Lung (tissue), 12 donors: ENCODE measurements around the gene KRT222. TPM values are rescaled to one million over a fixed set of nuclear protein-coding genes. Genes with fewer than 3 reads are reported as not detected.

Experiments
- ATAC-seq: fragments of 200-7000 bp; cut with Tn5 transposase; one replicate; pipeline ENCODE4 v1.9.1; 2020; ENCODE audit warnings: moderate number of reproducible peaks; ENCODE audit not compliant: insufficient read depth, low FRiP score
- DNase-seq, 3 donors: peaks; one replicate each; pipeline ENCODE4 v3.0.0-alpha.2; 2013 to 2017
- H3K27ac ChIP-seq, 2 donors: one replicate each; pipeline ENCODE4 v1.5.1; 2013; ENCODE audit warnings: mild to moderate bottlenecking in 2 of 2, moderate library complexity in 2 of 2, control low read depth in 1 of 2, inconsistent platforms in 1 of 2, low read depth in 1 of 2, low read length in 1 of 2
- H3K27me3 ChIP-seq, 3 donors: one replicate each; pipeline ENCODE4 v1.5.1; 2013; ENCODE audit warnings: low read length in 2 of 3; ENCODE audit not compliant: control insufficient read depth in 3 of 3, insufficient read depth in 3 of 3
- H3K36me3 ChIP-seq, 4 donors: one replicate each; pipeline ENCODE4 v1.5.1; 2013; ENCODE audit warnings: low read length in 4 of 4, mild to moderate bottlenecking in 1 of 4, moderate library complexity in 1 of 4; ENCODE audit not compliant: control insufficient read depth in 4 of 4, insufficient read depth in 4 of 4
- H3K4me1 ChIP-seq, 5 donors: one replicate each; pipeline ENCODE4 v1.5.1; 2013; ENCODE audit warnings: low read length in 5 of 5, mild to moderate bottlenecking in 2 of 5, moderate library complexity in 1 of 5; ENCODE audit not compliant: control insufficient read depth in 5 of 5, insufficient read depth in 5 of 5
- H3K4me3 ChIP-seq: one replicate; pipeline ENCODE4 v1.5.1; 2013; ENCODE audit warnings: mild to moderate bottlenecking, control low read depth, moderate library complexity
- H3K9ac ChIP-seq, 2 donors: one replicate each; pipeline ENCODE4 v1.5.1; 2013; ENCODE audit warnings: low read length in 2 of 2, control low read depth in 1 of 2; ENCODE audit not compliant: insufficient read depth in 1 of 2
- H3K9me3 ChIP-seq, 4 donors: one replicate each; pipeline ENCODE4 v1.5.1; 2013; ENCODE audit warnings: low read length in 3 of 4, mild to moderate bottlenecking in 1 of 4, moderate library complexity in 1 of 4; ENCODE audit not compliant: control insufficient read depth in 4 of 4, insufficient read depth in 3 of 4
- WGBS, 2 donors: extraction: QIAGEN DNeasy Blood & Tissue Kit; methylation state at CpG; one replicate each; pipeline ENCODE4 v1.1.7; 2013; 5-methylcytosine and 5-hydroxymethylcytosine counted together
- polyA plus RNA-seq, 2 donors: library from polyadenylated mRNA; stranded (reverse); fragments of 200-250 nt; gene quantifications; one replicate each; pipeline ENCODE4 v1.2.1, GENCODE V29; 2013
- total RNA-seq, 2 donors: library from RNA; depleted of rRNA in 1 of 2; stranded (reverse); fragments of >200 nt in 1 of 2; gene quantifications; one replicate each; pipeline ENCODE4 v1.2.1, GENCODE V29; 2014 to 2021
- TF ChIP-seq, protein P1 (sequence below): IDR thresholded peaks from 2 replicates; pipeline ENCODE4 v1.5.1; 2012; ENCODE audit warnings: mild to moderate bottlenecking; ENCODE audit errors: control extremely low read depth, extremely low read depth
- donor health status: control.
- donor health status: control.
- donor health status: Bipolar disorder and iron deficiency.
- donor health status: healthy.
- donor health status: DM: yes; HTN: yes; CAD: no.

KRT222 gene
- total and polyA plus RNA-seq, 4 donors = 0.10 to 0.26 (median 0.18) TPM; not detected in 1

DNA sequence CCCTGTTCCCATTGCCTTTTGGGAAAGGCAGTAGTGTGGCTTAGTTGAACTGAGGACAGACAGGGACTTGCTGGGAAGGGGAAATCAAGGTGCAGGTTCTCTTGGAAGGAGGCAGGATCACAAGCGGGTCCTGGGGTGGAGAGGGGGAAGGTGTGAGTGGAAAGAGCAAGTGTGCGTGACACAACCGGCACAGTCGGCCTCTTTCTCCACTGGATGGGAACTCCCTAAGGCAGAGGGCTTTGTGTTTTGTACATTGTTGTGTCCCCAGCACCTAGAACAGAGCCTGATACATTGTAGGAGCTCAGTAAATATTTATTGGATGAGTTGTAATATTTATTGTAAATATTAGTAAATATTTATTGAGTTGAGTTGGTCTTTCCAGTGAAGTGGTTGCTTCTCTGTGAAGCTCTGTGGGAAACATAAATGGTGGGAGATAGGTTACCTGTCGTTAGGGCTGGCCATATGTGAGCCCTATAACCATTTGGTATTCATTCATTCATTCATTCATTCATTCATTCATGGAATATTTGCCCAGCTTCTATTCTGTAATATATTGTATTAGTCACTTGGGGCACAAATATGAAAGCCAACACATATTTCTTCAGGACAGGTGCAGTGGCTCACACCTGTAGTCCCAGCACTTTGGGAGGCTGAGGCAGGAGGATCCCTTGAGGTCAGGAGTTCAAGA, 51.4 kb downstream of the KRT222 start:
- TF ChIP-seq, protein P1, sequence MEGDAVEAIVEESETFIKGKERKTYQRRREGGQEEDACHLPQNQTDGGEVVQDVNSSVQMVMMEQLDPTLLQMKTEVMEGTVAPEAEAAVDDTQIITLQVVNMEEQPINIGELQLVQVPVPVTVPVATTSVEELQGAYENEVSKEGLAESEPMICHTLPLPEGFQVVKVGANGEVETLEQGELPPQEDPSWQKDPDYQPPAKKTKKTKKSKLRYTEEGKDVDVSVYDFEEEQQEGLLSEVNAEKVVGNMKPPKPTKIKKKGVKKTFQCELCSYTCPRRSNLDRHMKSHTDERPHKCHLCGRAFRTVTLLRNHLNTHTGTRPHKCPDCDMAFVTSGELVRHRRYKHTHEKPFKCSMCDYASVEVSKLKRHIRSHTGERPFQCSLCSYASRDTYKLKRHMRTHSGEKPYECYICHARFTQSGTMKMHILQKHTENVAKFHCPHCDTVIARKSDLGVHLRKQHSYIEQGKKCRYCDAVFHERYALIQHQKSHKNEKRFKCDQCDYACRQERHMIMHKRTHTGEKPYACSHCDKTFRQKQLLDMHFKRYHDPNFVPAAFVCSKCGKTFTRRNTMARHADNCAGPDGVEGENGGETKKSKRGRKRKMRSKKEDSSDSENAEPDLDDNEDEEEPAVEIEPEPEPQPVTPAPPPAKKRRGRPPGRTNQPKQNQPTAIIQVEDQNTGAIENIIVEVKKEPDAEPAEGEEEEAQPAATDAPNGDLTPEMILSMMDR = no peak
- 82 to 91% methylated on average over 5 of the region's 5 CpGs for WGBS, 2 donors
- no peak overlapping the region for H3K27ac ChIP-seq

DNA sequence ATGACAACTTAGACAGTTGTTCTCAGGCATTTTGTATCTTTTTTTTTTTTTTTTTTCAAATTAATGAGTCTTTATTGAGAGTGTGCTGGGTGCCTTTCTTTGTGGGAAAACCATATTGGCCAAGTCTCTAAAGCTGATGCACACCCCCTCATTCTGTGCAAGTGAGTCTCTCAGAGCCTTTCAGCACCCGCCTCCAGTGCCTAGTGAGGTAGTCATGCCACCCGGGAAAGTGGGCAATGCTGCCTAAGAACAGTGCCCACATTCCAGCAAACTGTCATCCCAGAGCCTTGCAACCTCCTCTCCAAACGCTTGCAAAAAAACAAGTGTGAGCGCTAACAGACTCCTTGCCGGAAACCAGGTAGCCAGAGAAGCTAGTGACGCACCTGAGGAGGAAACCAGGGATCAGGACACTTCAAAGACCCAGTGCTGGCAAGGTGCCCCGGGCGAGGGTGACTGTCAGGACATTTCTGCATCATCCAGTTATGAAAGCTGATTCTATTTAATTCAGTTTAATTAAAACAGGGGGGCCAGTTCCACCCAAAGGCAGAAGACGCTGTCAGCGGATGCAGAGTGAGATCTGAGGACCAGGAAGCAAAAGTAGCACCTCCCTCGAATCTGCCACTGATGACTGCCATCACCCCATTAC, 52.3 kb downstream of the KRT222 start:
- peaks cover 0 to 8% (median 6%) of the 10 kb centered on the region in 5 donors for H3K4me1 ChIP-seq
- H3K9ac ChIP-seq = no peak overlapping the region
- no peaks in the 10 kb centered on the region for H3K36me3 ChIP-seq
- TF ChIP-seq, protein P1 = no peak
- no peaks in the 10 kb centered on the region for H3K27me3 ChIP-seq
- H3K9me3 ChIP-seq = peaks cover 0 to 2% (median 0%) of the 10 kb centered on the region in 4 donors
- DNase-seq (no peak), ATAC-seq (no peak)
- WGBS, 2 donors = 72 to 85% methylated on average over 11 of the region's 11 CpGs
- H3K27ac ChIP-seq = no peak overlapping the region
- no peak overlapping the region for H3K4me3 ChIP-seq

More for the DNA sequence above, 51.4 kb downstream of the KRT222 start:
- no peak for ATAC-seq
- no peaks in the 10 kb centered on the region for H3K27me3 ChIP-seq
- peaks cover 0 to 2% (median 0%) of the 10 kb centered on the region in 4 donors for H3K9me3 ChIP-seq
- H3K4me3 ChIP-seq = no peak overlapping the region
- DNase-seq = no peak
- no peak overlapping the region for H3K9ac ChIP-seq
- no peaks in the 10 kb centered on the region for H3K36me3 ChIP-seq
- H3K4me1 ChIP-seq = peaks cover 0 to 8% (median 6%) of the 10 kb centered on the region in 5 donors

GRCh38 chr17:40611840-40612474, 53.0 kb downstream of the KRT222 start:
- TF ChIP-seq, protein P1 = no peak
- H3K27me3 ChIP-seq = no peaks in the 10 kb centered on the region

More at GRCh38 chr17:40611840-40612474, 53.0 kb downstream of the KRT222 start:
- no peak overlapping the region for H3K4me3 ChIP-seq
- H3K4me1 ChIP-seq = peaks cover 0 to 12% (median 7%) of the 10 kb centered on the region in 5 donors
- H3K36me3 ChIP-seq = no peaks in the 10 kb centered on the region
- H3K9me3 ChIP-seq = peaks cover 0 to 2% (median 0%) of the 10 kb centered on the region in 4 donors
- DNase-seq (no peak), ATAC-seq (no peak)
- H3K27ac ChIP-seq = no peak overlapping the region
- WGBS, 2 donors = 69 to 73% methylated on average over 7 of the region's 7 CpGs
- no peak overlapping the region for H3K9ac ChIP-seq
